ENCODE data around the gene H2BK1.

- no peak for TF ChIP-seq POLR2A (IDR thresholded peaks at IDR 0.05; ENCODE audit: borderline replicate concordance, extremely low read depth, insufficient read depth, insufficient read length)
- no peak for TF ChIP-seq CTCF (IDR thresholded peaks at IDR 0.05 in 2 of 3, conservative IDR thresholded peaks at IDR 0.05 in 1 of 3; ENCODE audit: borderline replicate concordance in 1 of 3, insufficient read depth in 1 of 3, low read depth in 2 of 3, low read length in 2 of 3)
- TF ChIP-seq EGR1 (IDR thresholded peaks at IDR 0.05; ENCODE audit: low read depth) = no peak
- TF ChIP-seq TCF7L2 (IDR thresholded peaks at IDR 0.05; ENCODE audit: borderline replicate concordance, extremely low read depth, insufficient read depth, insufficient read length) = no peak
- TF ChIP-seq SIN3A (IDR thresholded peaks at IDR 0.05; ENCODE audit: low read depth) = no peak
- no peak for TF ChIP-seq RAD21 (IDR thresholded peaks at IDR 0.05; ENCODE audit: low read depth)
- no peak for TF ChIP-seq FOSL1 (IDR thresholded peaks at IDR 0.05; ENCODE audit: low read depth)
- no peak for TF ChIP-seq POLR2AphosphoS5 (IDR thresholded peaks at IDR 0.05; ENCODE audit: low read depth, low read length)
These were observed 18.2 kb downstream of the H2BK1 start for GRCh38 chr7:151192002-151192539.

All from HCT116 (cell line).